Liver (tissue), 3 donors: ENCODE data around the gene FGFBP1.

Experiments used
- CTCF ChIP-seq: fragments of 150-350 bp; IDR thresholded peaks from 2 replicates; pipeline ENCODE4 v1.5.1; 2017; ENCODE audit warnings: improper control_type of control experiment, low read depth, low read length; ENCODE audit not compliant: missing input control
- FOXA1 ChIP-seq: IDR thresholded peaks from 2 replicates; pipeline ENCODE4 v1.6.1; 2016; ENCODE audit warnings: antibody characterized with exemption
- TAF1 ChIP-seq: conservative IDR thresholded peaks from 2 replicates; pipeline ENCODE4 v1.6.1; 2016; ENCODE audit warnings: antibody characterized with exemption, mild to moderate bottlenecking
- donor health status: healthy.
- donor health status: healthy.

- TF ChIP-seq CTCF (no peak), TAF1 (no peak), FOXA1 (no peak)
These were observed 24.2 kb downstream of the FGFBP1 start for GRCh38 chr4:15914291-15914690.
